CD4-positive, alpha-beta T cell treated with Interleukin-10 for 1 hour (primary cell): ENCODE results near the gene RABGGTA.

Experiments used
- DNase-seq: peaks from one replicate; pipeline ENCODE4 v3.0.0-alpha.2; 2020

Gene RABGGTA

GRCh38 chr14:24278424-24278823 lies 7.0 kb upstream of the RABGGTA start:
- no peak for DNase-seq

DNA sequence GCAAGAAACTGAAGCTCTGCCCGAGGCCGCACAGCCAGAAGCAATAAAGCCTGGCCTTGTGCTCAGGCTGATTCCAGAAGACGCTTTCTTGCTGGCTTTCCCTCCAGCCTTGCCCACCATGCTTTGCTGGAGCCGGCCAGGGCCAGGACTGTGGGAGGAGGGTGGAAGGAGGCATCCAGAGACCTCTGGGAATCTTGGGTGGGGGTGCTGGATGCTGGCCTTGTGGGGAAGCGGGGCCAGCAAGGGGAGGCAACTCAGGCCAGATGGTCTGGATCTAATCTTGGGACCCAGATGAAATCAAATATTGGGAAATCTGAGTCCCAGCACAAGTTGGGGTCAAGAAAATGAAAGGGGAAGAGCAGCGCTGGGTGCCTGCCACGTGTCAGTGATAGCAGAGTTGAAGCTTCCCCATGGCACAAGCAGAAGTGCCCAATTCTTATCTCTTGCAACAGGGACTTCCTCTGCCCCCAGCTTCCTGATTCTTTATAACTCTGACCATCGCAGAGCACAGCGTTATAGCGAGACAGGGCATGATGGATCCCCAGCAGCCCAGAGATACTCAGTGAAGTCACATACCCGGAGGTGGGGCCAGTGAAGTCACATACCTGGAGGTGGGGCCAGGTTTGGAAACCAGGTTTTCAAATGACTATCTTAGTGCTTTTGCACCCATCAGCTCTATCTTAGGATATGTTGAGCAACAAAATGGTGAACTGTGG lies 6.4 kb upstream of the RABGGTA start:
- DNase-seq = no peak

DNA sequence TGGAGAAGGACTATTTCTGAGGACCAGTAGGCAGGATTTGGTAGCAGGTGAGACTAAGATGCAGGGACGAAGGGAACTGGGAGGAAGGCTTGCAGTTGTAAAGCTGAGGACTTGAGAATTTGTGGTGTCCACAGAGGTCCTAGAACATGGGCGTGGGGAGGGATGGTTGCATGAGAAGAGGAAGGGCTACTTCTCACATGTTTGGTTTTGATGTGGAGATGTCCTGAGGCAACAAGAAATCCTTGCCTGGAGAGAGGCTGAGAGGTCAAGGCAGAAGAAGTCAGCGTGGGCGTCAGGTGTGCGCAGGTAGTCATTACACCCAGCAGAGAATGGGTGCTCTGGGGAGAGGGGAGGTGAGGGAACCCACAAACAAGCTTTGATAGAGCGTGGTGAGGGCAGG lies 5.7 kb upstream of the RABGGTA start:
- no peak for DNase-seq

DNA sequence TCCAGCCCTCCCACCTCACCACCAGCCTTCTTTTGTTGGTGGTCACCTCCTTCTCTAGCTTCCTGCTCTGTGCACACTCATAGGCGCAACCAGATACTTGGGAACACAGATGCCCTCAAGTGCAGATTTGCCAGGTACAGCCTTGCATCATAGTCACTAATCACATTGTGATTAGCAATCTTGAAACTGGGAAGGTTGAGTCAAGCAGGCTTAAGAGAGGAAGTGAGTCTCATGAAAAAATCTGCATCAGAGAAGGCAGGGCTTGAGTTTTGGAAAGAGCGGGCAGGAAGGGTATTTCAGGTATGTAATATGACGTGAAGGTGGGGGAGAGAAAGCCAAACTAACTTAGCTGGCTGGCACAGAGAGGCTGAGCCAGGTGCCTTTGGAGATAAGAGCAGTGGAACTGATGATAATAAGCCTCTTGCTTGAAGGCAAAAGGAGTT lies 2.7 kb upstream of the RABGGTA start:
- DNase-seq = peak; percentile 63

- peak; percentile 7 for DNase-seq
Observed at GRCh38 chr14:24273422-24273998, 2.1 kb upstream of the RABGGTA start.

DNA sequence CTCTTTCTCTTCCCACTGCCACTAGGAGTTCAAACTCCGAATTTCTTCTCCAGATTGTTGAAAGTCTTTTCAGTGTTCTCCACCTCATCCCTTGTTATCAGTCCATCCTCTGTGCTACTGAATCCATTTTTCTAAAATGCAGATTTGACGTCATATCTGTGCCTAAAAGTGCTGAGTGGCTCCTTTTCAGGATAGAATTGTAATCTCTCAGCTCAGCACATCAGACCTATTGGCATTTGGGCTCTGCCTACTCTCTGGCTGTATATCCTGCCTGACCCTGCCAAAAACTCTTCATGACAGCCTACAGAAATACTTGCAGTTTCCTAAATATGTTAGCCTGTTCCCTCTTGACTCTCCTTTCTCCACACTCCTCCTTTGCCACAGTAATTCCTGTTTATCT lies 1.1 kb upstream of the RABGGTA start:
- no peak for DNase-seq

DNA sequence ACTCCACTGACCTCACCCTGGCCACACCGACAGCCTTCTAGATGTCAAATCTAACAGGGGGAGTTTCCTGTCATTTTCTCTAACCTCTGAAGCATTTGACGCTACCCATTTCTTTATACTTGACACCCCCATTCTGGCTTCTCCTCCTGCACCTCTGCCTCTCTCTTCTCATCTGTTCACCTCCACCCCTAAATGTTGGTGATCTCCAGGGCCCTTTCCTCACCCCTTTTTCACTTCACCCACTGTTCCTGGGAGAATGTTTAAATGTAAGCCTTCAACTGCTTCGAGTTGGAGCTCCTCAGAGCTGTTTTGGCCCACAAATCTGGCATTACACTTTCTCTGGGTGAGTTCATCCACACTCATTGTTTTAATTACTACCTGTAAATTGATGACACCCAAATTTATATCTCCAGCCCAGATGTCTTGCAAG lies 452 bp upstream of the RABGGTA start:
- DNase-seq = no peak

GRCh38 chr14:24270537-24271133 lies 762 bp downstream of the RABGGTA start:
- DNase-seq = no peak

GRCh38 chr14:24269910-24270536 lies 1.4 kb downstream of the RABGGTA start:
- no peak for DNase-seq

- no peak for DNase-seq
Observed at GRCh38 chr14:24269368-24269767, 2.0 kb downstream of the RABGGTA start.

- DNase-seq = no peak
Observed at GRCh38 chr14:24268225-24268624, 3.2 kb downstream of the RABGGTA start.

DNA sequence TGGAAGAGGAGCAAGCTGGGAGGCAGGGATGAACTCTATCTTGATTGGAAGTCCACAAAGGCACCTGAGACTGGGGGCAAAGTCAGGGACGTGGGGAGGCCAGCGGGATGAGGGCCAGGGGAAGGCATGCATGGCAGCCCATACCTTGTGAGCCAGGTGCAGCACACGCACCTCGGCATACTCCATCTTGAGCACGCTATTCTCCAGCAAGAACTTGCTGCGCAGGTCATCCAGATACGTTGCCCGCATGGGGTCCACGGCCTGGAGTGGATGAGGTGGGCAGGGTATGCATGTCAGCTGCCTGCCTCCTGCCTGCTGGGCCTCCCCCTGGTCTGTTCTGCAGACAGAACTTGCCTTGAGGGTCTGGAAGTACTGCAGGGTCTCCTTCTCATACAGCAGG lies 3.9 kb downstream of the RABGGTA start:
- DNase-seq = no peak

DNA sequence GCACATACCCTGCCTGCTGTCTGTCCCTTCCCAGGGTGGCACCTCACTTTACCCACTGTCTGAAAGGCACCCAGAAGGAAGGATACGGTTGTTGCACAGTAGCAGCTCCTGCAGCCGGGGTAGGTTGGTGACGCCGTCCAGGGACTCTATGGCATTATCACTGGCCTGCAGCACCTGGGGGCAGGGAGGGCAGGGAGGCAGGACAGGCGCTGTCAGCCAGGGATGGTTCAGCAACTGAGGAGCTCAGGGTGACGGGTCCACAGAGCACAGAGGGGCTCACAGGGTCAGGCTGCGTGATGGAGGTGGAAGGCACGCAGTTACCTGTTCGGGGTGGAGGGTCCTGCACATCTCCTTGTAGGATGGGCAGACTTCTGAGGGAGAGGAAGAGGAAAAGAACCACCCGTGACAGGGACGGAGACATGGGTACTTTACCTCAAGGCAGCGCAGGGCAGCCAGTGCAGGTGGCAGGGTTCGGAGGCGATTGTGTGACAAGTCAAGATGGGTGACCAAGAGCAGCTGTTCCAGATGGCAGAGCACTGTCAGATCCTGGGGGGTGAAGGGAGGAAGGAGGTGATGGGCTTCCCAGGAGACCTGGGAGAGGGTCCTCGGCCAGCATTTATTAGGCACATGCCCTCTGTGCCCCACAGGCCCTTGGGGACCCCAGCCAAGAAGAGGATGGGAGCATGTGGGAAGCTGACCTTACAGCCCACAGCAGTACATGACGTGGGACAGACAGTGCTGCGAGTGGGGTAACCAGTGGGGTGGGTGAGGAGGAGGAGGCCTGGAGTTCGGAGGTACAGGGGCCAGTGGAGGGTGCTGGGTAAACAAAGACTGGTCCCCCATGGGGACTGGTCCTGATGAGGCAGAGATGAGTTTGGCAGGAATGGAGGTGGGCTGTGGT lies 4.8 kb downstream of the RABGGTA start:
- DNase-seq = no peak

GRCh38 chr14:24264298-24264697 lies 7.1 kb downstream of the RABGGTA start:
- DNase-seq = no peak

GRCh38 chr14:24263848-24264247 lies 7.5 kb downstream of the RABGGTA start:
- DNase-seq = no peak

GRCh38 chr14:24262821-24263733 lies 8.3 kb downstream of the RABGGTA start, which contains the start of gene TGM1:
TGM1 (minus strand) TSS chr14:24263177; CDS start chr14:24262352, 825 bp downstream.
- no peak for DNase-seq

- DNase-seq = no peak
Observed at GRCh38 chr14:24261969-24262327, 9.4 kb downstream of the RABGGTA start.

DNA sequence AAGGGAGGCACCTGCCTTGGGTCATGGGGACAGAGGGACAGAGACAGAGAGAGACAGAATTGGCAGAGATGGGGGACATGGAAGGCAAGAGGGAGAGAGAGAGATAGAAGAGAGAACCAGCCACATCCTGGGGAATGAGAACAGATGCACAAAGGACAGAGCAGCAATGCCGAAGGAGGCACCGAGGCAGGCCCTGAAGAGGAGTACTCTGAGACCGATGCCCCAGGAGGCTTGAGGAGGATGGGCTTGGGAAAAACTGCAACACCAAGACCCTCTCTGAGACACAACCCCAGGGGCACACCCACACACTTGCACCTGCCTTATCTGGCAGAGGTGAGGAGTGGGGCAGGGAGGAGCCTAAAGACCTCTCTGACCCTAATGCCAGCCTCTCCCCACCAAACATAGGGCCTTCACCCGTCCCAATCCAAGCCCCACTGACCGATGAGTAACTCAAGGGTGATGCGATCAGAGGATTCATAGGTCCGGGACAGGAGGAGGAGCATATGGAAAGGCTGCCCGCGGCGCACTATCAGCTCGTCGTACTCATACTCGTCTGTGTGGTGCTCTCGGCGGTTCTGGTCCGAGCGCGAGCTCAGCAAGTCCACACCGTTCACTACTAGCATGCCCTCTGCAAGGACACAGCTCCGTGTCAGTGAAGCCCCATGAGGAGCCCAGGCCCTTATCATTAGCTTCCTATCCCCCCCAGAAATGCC lies 10.0 kb downstream of the RABGGTA start:
- no peak for DNase-seq

DNA sequence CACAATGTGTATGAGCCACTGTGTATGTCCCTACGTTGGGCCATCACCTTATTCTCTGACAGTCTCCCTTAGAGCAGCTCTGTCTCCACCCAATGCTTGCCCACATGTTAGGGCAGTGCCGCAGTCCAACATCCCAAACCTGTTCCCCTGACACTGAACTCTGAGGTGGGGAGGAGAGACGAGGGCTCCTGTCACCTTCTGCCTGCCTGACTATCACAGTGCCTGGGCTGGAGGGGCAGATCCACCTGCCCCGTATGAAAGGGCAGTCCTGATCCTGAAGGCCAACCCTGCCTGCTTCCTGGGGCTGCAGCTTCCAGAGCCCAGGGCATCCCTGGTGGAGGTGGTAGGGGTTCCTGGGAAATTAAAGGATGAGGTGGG lies 10.6 kb downstream of the RABGGTA start:
- no peak for DNase-seq

GRCh38 chr14:24260026-24260779 lies 11.2 kb downstream of the RABGGTA start:
- no peak for DNase-seq
